ENCODE measurements around the gene NEAT1.

- TF ChIP-seq CTCF (conservative IDR thresholded peaks at IDR 0.05 in 1 of 2, IDR thresholded peaks at IDR 0.05 in 1 of 2; ENCODE audit: extremely low read depth in 1 of 2, insufficient read depth in 1 of 2, low read depth in 1 of 2, low read length in 2 of 2) (no peak), EZH2 (IDR thresholded peaks at IDR 0.05; ENCODE audit: borderline replicate concordance, low read length) (no peak)
Measured at GRCh38 chr11:65473278-65473860, 50.8 kb downstream of the NEAT1 start.
